ENCODE data around the gene WIPI1.

DNA sequence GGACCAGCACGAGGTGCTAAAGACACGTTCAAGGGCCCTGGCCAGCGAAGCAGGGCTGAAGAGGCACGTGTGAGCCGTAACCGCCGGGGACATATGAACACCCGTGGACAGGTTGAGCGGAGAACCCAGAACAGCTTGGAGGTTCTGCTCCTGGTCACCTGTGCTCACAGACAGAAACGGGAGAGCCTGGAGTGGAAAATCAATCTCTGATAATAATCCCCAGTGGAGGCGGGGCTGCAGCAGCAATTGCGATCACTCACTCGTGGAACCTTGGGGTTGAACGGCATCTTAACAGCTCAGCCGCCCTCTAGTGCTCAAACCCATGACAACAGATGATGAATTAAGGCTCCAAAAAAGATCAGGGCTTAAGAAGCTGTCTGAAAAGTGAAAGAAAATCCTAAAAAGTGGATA is 25.6 kb downstream of the WIPI1 start:
- TF ChIP-seq CTCF (IDR thresholded peaks at IDR 0.05) (peak; percentile 44; the same call in 2 of the 3 replicates), BHLHE40 (IDR thresholded peaks at IDR 0.05; ENCODE audit: low read depth, low read length) (no peak), CBX2 (IDR thresholded peaks at IDR 0.05; ENCODE audit: borderline replicate concordance, low read depth) (no peak), POLR2A (IDR thresholded peaks at IDR 0.05; ENCODE audit: low read length) (no peak), MAZ (IDR thresholded peaks at IDR 0.05; ENCODE audit: borderline replicate concordance, low read depth, low read length) (no peak), ZFP36 (IDR thresholded peaks at IDR 0.05; ENCODE audit: borderline replicate concordance, partially characterized antibody) (no peak), POLR2AphosphoS2 (conservative IDR thresholded peaks at IDR 0.05; ENCODE audit: low read length) (no peak), RAD21 (conservative IDR thresholded peaks at IDR 0.05 in 1 of 2, IDR thresholded peaks at IDR 0.05 in 1 of 2) (peak; percentile 48 to 53; a peak in 3 of 5 replicates), TP53 (CRISPR knock-in tag; IDR thresholded peaks at IDR 0.05) (no peak), HDAC2 (IDR thresholded peaks at IDR 0.05) (no peak)
